ENCODE data around the gene MAP3K7. TPM values are rescaled to one million over a fixed set of nuclear protein-coding genes. Genes with fewer than 3 reads are reported as not detected.

Gene MAP3K7
- total RNA-seq, 2 donors from 2014 or later = 40.1 to 50.9 TPM

GRCh38 chr6:90619221-90619620, 32.3 kb upstream of the MAP3K7 start:
- H3K4me1 Mint-ChIP-seq = peaks cover 2% of the 10 kb centered on the region
- no peak overlapping the region for H3K27ac Mint-ChIP-seq

GRCh38 chr6:90612313-90612680, 25.4 kb upstream of the MAP3K7 start:
- TF ChIP-seq CTCF (conservative IDR thresholded peaks at IDR 0.05) = no peak
- Histone ChIP-seq H3K27ac (ENCODE audit: low read depth, low read length) (no peak overlapping the region), H3K9me3 (ENCODE audit: control insufficient read depth, low read length) (no peaks in the 10 kb centered on the region), H3K27me3 (ENCODE audit: control insufficient read depth, insufficient read depth, low read length, poor library complexity, severe bottlenecking) (peaks cover 17% of the 10 kb centered on the region), H3K36me3 (ENCODE audit: control insufficient read depth, insufficient read depth, low read length) (no peaks in the 10 kb centered on the region), H3K4me3 (ENCODE audit: low read length) (no peak overlapping the region), H3K4me1 (ENCODE audit: control insufficient read depth, insufficient read depth, low read length) (no peaks in the 10 kb centered on the region), H3K9ac (ENCODE audit: extremely low read depth, low read length, poor library complexity, severe bottlenecking) (no peak overlapping the region)
- WGBS, 2 experiments (ENCODE audit: insufficient coverage in 1 of 2, insufficient read length in 1 of 2) = 52 to 75% methylated on average over 3 to 5 of the region's 6 CpGs
- H3K9me3 Mint-ChIP-seq = no peaks in the 10 kb centered on the region
- peak overlapping the region; percentile 70 for H3K4me3 Mint-ChIP-seq
- peaks cover 25% of the 10 kb centered on the region for H3K27me3 Mint-ChIP-seq (ENCODE audit: insufficient read depth)
- peaks cover 22% of the 10 kb centered on the region for H3K4me1 Mint-ChIP-seq
- no peak for DNase-seq
- H3K27ac Mint-ChIP-seq = no peak overlapping the region
- H3K36me3 Mint-ChIP-seq (ENCODE audit: low read depth) = no peaks in the 10 kb centered on the region

More at GRCh38 chr6:90619221-90619620, 32.3 kb upstream of the MAP3K7 start:
- Mint-ChIP-seq H3K27me3 (ENCODE audit: insufficient read depth) (peaks cover 5% of the 10 kb centered on the region), H3K36me3 (ENCODE audit: low read depth) (no peaks in the 10 kb centered on the region), H3K9me3 (peaks cover 3% of the 10 kb centered on the region), H3K4me3 (no peak overlapping the region)
- DNase-seq = no peak
- Histone ChIP-seq H3K36me3 (ENCODE audit: control insufficient read depth, insufficient read depth, low read length) (no peaks in the 10 kb centered on the region), H3K9me3 (ENCODE audit: control insufficient read depth, low read length) (no peaks in the 10 kb centered on the region), H3K4me3 (ENCODE audit: low read length) (no peak overlapping the region), H3K9ac (ENCODE audit: extremely low read depth, low read length, poor library complexity, severe bottlenecking) (no peak overlapping the region), H3K27ac (ENCODE audit: low read depth, low read length) (no peak overlapping the region), H3K27me3 (ENCODE audit: control insufficient read depth, insufficient read depth, low read length, poor library complexity, severe bottlenecking) (peaks cover 2% of the 10 kb centered on the region), H3K4me1 (ENCODE audit: control insufficient read depth, insufficient read depth, low read length) (no peaks in the 10 kb centered on the region)
- 60 to 90% methylated on average over 1 to 2 of the region's 2 CpGs for WGBS, 2 experiments (ENCODE audit: insufficient coverage in 1 of 2, insufficient read length in 1 of 2)
- TF ChIP-seq CTCF (conservative IDR thresholded peaks at IDR 0.05) = no peak

- H3K4me1 ChIP-seq (ENCODE audit: control insufficient read depth, insufficient read depth, low read length) = no peaks in the 10 kb centered on the region
- Mint-ChIP-seq H3K27ac (no peak overlapping the region), H3K27me3 (ENCODE audit: insufficient read depth) (peaks cover 24% of the 10 kb centered on the region), H3K4me3 (peak overlapping the region; percentile 70), H3K36me3 (ENCODE audit: low read depth) (no peaks in the 10 kb centered on the region), H3K4me1 (peaks cover 22% of the 10 kb centered on the region), H3K9me3 (no peaks in the 10 kb centered on the region)
- no peaks in the 10 kb centered on the region for H3K9me3 ChIP-seq (ENCODE audit: control insufficient read depth, low read length)
- H3K9ac ChIP-seq (ENCODE audit: extremely low read depth, low read length, poor library complexity, severe bottlenecking) = no peak overlapping the region
- H3K27ac ChIP-seq (ENCODE audit: low read depth, low read length) = no peak overlapping the region
- TF ChIP-seq CTCF (conservative IDR thresholded peaks at IDR 0.05) = peak; percentile 61
- DNase-seq = peak; percentile 72
- no peaks in the 10 kb centered on the region for H3K36me3 ChIP-seq (ENCODE audit: control insufficient read depth, insufficient read depth, low read length)
- H3K4me3 ChIP-seq (ENCODE audit: low read length) = peak overlapping the region; percentile 75
- H3K27me3 ChIP-seq (ENCODE audit: control insufficient read depth, insufficient read depth, low read length, poor library complexity, severe bottlenecking) = peaks cover 17% of the 10 kb centered on the region
- 41 to 61% methylated on average over 23 to 25 of the region's 25 CpGs for WGBS, 2 experiments (ENCODE audit: insufficient coverage in 1 of 2, insufficient read length in 1 of 2)
Observed at GRCh38 chr6:90611543-90612312, 24.9 kb upstream of the MAP3K7 start.

All from endodermal cell (in vitro differentiated cells).